NK-92 (cell line): ENCODE results near the gene ARMC8.

ENCODE experiments used
- DNase-seq: peaks from one replicate; lab custom pipeline; 2025; ENCODE audit not compliant: unreplicated experiment; lab: John Stamatoyannopoulos, UW

Gene ARMC8

DNA sequence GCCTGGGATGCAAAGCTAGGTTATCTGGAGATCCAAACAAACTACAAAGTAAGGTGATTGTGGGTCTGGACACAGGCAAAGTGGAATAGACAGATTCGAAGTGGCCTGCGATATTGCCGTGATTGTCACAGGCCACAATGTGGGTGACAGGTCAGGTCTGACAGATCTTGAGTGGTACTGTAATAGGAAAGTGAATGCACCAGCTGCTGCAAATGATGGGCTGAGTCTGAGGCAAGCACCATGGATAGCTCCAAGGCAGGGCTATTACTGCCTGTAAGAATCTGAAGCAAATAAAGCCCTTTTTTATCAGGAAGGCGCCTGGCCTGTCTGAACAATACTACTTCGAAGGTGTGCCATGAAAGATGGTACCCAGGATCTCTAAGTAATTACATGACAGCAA, 10.0 kb downstream of the ARMC8 start:
- no peak for DNase-seq

DNA sequence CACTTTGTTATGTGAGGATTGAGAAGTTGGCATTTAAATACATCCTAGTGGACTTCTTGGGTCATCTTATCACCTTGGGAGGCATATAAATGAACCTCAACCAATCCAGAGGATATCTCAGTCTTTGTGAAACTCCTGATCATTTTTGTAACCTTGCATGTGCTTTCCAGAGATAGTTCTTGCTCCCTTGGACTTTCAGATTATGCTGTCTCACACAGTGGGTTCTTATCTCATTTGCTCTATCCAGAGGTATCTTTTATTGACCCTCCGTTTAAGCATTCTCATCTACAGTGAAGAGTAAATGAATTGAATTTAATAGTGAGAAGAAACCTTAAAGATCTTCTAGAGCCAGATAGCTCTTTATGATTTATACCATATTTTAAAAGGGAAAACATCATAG, 10.4 kb downstream of the ARMC8 start:
- DNase-seq: no peak

DNA sequence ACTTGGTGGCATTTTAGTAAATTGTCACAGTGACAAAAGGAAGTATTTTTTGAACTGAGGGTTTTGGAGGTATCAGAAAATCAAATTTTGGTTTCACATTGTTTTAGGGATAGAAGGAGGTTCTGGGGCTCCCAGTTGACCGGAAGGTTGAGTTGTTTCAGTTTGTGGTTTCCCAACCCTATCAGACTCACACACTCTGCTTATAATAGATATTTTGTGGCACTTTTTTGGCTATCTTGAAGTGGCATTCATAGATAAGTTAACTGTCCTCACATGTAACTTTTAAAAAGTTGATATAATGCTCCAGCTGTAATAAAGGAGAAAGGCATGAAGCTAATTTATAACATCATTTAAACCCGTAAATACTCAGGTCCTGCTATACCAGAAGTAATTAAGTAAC, 12.8 kb downstream of the ARMC8 start:
- no peak for DNase-seq

DNA sequence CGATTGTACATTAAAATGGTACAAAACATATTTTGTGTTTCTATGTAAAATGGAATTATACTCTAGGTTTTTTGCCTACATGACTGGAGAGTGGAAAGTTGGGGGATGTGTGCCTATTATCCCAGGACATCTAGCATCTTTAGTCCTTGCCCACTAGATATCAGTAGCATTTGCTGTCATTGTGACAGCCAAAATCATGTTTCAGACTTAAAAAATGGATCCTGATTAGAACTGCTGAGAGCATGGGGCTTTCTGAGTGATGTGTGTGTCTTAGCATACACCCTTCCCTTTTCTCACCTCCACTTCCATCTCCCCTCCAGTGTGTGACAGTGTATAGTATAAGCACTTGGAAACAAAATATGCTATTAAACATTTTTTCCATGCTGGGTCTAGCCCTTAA, 13.3 kb downstream of the ARMC8 start:
- no peak for DNase-seq

DNA sequence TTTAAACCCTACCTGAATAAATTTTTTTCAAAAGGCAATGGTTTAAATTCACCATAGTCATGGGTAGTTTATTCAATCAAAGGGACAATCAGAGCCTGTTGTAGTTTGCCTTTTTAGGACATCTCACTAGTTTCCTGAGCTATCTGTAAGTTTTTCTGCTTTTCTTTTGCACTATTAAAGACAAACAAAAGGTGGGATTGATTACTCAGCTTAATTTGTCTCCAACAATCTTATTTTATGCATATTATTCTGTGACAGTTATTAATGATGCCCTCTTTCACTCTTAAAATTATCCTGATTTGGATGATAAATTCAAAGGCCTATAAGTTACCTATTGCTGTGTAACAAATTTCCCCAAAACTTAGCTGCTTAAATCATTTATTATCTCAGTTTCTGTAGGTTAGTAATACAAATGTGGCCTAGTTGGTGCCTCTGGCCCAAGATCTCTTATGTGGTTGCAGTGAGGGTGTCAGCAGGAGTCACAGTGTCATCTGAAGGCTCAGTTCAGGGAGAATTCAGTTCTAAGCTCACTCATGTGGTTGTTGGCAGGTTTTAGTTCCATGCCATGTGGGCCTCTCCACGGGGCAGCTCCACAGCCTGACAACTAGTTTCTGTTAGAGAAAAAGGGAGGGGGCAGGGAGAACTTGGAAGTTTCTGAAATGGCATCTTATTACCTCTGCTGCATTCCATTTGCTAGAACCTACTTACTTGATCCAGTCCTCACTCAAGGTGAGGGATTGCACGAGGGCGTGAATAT, 16.0 kb downstream of the ARMC8 start:
- DNase-seq: no peak

DNA sequence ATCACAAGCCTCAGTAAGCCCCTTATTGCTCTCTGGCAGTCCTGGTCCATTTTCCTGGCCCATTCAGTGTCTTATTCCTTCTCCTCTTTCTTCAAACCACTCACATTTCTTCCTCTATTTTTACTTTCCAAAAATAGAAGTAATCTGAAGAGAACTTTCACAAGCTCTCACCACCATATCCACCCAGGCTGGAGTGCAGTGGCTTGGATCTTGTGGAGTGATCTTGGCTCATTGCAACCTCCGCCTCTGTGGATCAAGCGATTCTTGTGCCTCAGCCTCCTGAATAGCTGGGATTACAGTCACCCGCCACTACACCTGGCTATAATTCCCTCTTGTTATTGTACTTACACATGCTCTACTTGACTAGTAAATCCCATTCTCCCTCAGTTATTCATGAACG, 16.8 kb downstream of the ARMC8 start:
- no peak for DNase-seq

DNA sequence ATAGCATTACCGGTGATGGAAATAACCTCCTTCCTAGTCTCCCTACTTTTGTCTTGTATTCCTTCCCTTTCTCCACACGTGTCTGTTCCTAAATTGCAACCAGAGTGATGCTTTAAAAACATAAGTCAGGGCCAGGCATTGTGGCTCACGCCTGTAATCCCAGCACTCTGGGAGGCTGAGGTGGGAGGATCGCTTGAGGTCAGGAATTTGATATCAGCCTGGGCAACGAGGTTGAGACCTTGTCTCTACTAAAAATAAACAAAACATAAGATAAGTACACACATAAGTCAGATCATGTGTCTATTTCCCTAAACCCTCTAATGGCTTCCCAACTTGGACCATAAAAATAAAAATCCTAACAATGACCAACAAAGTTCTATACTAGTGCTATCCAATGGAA, 18.4 kb downstream of the ARMC8 start:
- DNase-seq: no peak

DNA sequence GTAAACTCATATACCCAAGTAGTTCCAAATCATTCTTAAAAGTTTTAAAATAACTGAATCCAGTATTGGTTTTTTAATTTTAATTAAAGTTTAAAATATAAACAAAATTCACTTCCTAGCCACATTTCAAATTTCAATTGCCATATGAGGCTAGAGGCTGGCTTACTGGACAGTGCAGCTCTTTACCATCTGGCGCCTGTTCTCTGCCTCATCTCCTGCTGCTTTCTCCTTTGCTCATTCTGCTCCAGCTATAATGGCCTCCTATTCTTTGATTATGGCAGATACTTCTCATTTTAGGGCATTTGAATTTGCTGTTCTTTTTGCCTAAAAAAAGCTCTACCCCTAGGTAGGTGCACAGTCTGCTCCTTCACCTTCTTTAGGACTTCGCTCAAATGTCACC, 19.1 kb downstream of the ARMC8 start:
- no peak for DNase-seq

DNA sequence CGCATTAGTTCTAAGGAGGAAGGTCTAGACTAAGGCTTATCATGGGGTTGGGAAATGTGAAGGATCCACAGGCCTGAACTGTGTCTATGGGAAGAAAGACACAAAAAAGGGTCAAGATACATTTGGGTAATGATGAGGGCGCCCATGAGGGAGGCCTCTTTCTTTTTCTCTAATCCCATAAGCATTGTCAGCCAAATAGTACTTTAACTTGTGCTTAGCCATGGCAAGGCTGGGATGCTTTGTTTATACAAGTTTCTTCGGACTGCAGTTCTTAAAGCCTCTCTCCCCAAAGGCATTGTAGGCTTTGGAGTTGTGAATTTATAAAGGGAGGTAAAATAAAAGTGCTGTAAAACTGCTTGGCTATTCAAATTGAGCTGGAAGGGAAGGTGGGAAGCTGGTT, 23.4 kb downstream of the ARMC8 start:
- no peak for DNase-seq

DNA sequence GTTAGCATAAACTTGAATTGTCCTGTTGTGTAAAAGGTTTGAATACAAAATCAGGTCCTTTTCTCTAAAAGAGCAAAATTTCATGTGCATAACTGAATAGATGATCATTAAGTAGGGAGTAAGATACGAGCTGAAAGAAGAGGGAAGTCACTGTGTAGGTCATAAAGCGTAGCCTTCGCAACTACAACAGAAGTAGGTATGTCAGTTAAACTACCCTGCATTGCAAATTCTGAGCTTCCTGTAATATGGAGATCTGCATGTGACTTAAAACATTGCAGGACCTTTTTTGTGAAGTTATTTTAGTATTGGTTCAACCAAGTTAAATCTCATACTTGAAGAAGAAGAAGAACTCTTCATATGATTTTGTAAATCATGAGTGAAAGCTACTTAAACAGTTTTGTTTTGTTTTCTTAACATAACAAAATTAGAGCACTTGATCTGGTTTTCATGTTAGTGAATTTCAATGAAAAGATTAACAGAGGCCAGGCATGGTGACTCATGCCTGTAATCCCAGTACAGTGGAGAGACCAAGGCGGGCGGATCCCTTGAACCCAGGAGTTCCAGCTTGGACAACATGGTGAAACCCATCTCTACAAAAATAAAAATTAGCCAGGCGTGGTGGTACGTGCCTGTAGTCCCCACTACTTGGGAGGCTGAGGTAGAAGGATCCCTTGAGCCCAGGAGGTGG, 26.4 kb downstream of the ARMC8 start:
- DNase-seq: no peak

DNA sequence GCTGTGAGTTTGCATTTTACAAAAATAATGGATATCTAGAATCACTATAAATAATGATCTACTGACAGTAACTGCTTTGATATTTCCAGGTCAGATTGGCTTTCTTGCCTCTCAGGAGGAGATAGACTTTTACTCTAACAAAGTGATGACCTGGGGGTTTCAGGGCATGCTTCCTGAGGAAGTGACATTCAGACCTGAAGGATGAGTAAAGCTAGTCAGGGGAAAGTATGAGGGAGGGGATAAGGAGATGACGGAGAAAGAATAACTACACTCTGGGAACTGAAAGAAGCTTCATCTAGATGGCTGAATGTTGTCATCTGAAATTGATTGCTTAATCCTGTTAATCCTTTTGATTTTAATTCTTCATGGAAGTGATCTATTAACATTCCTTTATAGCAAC, 32.2 kb downstream of the ARMC8 start:
- no peak for DNase-seq

DNA sequence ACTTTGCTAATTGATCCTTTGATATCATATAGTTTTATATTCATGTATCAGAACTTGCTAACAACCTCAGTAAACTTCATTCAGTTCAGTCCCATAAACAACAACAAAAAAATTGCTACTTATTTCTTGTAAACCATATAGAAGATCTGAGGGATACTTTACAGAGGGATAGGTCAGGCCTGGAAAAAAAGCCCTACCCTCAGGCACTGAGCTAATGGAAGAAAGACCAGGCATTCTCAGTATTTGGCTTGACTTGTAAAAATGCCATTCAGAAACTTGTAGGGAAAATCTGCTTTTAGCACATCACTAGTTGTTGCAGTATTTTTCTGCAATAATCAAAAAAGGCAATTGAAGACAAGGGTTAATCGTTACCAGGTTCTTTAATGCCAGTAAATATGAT, 33.1 kb downstream of the ARMC8 start:
- DNase-seq: no peak

DNA sequence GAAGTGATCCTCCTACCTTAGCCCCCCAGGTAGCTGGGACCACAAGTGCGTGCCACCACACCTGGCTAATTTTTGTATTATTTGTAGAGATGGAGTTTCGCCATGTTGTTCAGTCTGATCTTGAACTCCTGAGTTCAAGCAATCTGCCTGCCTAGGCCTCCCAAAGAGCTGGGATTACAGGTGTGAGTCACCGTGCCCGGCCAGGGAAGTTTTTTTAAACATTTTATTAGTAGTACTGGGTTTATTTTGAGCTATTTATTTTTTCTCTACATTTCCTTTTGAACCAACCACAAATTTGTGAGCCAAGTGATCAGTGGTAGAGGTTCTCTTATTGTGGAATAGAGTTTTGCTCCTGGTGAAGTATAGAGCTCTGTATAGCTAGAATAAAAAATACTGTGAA, 33.7 kb downstream of the ARMC8 start:
- DNase-seq: no peak

DNA sequence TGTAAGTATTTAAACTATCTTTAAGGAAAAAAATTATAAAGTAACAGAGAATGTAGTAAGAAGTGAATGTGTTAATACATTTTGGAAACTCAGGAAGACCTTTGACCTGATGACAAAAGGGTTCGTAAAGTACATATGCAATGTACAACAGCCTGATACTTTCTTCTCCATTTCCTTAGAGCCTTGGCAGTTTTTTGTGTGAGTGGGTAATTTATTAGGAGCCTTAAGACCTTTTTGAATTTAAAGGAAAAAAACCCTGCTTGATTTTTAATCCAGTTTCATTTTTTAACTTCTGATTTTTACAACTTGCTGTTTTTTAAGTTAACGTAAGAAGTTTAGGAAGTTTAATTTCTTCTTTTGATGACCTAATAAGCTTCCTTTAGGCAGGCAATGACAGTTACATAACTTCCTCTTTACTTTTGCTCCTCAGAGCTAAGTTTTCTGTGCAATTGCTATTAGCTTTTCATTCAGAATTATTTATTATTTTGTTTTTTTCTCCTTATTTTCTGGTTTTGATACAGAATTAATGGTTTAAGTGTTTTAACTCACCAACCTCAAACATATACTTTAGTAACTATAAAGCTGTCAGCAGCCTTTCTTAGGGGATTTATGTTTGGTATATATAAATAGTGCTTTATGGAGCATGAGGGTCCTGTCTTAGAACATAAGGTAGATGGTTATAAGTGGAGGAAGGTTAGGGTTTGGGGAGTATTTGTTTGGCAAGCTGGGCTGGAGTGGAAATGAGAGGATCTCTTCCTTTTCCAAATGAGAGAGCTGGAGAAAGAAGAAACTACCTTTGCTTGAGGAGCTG, 35.2 kb downstream of the ARMC8 start:
- DNase-seq: no peak

DNA sequence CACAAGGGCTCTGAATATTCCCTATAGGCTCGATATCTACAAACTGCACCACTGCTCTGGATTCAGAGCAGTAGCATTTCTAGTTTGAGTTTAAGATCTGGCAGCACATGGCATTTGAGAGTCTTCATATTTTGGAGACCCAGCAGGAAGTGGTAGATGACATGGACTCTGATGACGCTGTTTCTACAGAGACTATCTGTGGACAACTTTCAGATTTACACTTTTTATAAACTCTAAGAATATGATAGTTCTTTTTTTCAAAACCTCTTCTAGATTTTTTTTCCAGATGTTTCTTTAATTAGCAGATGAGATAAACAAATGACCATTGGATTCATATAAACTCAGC, 35.8 kb downstream of the ARMC8 start:
- DNase-seq: no peak

DNA sequence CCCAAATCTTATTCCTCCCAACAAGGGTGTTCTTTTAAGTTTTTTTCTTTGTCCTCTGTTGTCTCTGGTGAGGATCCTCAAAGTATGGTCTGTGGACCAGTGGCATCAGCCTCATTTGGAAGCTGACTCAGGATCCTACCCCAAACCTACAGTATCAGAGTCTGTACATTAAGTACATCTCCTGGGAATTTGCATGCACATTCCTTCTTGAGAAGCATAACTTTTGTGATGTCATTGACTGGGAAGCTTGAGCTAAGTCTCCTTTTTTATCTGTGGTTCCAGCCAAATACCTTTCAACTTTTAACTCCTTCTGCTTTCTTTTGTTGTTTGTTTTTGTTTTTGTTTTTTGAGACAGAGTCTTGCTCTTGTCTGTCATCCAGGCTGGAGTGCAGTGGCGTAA, 40.5 kb downstream of the ARMC8 start:
- no peak for DNase-seq

DNA sequence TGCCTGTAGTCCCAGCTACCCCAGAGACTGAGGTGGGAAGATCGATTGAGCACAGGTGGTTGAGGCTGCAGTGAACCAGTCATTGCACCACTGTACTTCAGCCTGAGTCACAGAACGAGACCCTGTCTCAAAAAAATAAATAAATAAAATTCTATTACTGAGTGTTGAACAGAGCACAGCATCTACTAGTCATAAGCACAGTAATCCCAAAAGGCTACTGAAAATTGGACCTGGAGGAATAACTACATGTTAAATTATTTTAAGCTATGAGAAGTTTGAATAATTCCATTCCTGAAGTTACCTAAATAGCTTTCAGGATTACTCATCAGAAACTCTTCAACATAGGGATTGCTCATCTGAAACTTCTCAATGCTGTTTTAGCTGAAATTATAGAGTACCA, 43.4 kb downstream of the ARMC8 start:
- DNase-seq: no peak

DNA sequence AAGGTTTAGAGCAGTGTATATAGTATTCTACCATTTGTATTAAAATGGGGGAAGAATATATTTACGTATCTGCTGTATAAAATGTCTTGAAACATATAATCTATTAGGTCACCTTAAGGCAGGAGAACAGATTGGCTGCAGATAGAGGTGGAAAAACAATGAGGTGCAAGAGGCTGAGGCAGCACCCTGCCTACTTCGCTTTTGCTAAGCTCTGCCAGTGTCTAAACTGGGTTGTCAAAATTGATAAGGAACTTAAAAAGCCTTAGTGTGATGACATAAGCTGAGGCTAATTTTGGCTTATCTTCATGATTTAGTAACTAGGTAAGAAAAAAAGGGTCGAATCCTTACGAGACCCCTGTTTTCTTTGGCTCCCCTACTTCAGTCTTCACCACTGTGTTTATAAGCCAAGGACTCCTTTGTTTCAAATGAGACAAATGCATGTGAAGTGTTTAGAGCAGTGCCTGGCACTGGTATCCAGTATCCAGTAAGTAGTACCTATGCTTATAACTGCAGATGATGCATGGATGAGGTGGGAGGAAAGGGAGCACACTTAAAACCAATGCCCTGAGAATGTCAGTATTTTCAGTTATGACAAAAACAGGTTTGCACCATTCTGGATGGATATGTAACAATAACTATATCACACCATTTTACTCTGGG, 45.7 kb downstream of the ARMC8 start:
- no peak for DNase-seq

DNA sequence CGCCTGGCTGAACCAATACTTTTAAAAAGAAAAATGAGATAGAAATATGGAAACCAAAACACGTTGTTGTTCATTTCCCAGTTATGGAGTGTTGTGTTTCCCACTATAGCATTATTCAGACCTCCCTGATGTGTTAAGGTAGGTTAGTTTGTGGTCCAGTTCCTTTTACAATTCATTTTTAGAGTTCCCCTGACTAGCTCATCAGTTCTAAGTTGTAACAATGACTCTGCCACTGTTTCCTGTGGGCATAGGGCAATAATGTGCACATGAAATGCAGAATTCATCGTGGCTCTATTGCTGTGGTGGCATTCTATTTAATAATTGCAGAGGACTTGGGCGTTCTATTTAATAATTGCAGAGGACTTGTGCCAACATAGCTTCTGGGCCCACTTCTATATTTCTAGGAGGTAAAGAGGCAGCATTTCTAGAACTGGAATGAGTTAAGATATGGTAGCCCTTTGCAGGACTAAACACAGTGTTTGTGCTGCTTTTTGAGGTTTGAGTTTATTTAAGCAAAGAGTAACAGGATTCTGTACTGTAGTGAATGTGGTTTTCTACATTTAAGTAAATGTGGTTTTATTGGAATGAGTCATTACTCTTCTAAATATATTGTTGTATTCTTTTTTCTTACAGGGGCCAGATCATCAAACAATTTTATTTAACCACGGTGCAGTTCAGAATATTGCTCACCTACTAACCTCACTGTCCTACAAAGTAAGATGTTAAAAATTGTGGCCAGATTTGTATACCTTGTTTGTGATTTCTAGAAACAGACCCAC, 47.5 kb downstream of the ARMC8 start:
- no peak for DNase-seq

DNA sequence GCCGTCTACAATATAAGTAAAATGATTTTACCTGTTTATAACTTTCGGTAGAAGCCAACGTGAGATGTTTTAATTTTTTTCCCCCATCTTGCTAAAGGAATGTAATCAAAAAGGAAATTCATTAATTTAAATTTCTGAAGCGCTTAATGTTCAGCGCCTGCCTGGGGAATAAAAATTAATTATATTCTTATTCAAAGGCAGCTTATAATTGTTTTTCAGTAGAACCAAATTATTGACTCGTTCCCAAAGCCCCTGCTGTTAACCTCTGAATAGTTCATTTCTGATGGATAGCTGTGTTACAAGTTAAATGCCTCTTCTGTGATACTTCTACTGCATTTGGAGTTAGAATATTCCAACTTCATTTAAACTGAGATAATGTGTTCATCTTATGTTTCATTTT, 51.6 kb downstream of the ARMC8 start:
- no peak for DNase-seq

DNA sequence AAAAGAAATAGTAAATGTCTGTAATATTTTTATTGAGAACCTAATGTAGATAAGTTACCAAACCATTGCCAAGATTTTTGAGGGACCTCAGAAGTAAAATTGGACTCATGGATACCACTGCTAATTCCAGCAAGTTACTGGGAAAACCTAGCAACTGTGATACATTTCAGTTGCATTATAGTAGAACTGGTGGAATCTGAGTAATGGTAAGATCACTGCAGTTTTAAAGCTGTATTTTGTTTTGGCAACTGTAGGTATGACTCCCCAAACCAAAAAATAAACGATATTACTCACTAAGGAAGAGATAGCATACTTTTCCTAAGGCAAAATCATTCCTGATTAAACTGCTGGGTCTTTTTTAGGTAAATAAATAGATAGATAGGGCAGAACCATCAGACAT, 54.0 kb downstream of the ARMC8 start:
- no peak for DNase-seq
